Measurements from ENCODE around the gene MAFB.

DNA sequence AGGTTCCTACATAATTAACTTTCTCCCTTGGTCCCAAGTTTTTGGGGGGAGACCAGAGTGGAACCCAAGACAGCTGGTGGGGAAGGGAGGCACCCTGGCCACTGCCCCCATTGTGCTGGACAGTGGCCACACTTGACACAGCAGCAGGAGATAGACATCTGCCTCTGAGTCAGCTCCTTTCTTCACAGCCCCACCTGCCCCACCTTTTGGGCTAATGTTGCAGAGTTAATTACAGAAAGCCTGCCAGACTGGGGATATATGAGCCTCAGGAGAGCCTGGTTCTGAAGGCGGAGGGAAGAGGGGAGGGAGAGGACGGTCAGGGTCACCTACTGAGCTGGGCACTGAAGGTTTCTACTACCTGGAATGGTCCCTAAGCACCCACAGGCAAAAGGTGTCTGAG lies 50.6 kb downstream of the MAFB start:
- TF ChIP-seq, protein P1, sequence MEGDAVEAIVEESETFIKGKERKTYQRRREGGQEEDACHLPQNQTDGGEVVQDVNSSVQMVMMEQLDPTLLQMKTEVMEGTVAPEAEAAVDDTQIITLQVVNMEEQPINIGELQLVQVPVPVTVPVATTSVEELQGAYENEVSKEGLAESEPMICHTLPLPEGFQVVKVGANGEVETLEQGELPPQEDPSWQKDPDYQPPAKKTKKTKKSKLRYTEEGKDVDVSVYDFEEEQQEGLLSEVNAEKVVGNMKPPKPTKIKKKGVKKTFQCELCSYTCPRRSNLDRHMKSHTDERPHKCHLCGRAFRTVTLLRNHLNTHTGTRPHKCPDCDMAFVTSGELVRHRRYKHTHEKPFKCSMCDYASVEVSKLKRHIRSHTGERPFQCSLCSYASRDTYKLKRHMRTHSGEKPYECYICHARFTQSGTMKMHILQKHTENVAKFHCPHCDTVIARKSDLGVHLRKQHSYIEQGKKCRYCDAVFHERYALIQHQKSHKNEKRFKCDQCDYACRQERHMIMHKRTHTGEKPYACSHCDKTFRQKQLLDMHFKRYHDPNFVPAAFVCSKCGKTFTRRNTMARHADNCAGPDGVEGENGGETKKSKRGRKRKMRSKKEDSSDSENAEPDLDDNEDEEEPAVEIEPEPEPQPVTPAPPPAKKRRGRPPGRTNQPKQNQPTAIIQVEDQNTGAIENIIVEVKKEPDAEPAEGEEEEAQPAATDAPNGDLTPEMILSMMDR (IDR thresholded peaks at IDR 0.05) = no peak
- TF ChIP-seq EP300 (IDR thresholded peaks at IDR 0.05) = no peak
- TF ChIP-seq POLR2A (IDR thresholded peaks at IDR 0.05) = no peak
